ENCODE data around the gene SHISA9. TPM values are rescaled to one million over a fixed set of nuclear protein-coding genes. Genes with fewer than 3 reads are reported as not detected.

Gene SHISA9
- total and polyA plus RNA-seq, 2 donors from 2014 or later = 0.95 to 2.8 TPM

GRCh38 chr16:13102401-13102800 lies 201.0 kb downstream of the SHISA9 start:
- FAIRE-seq (no peak), DNase-seq (no peak)
- Histone ChIP-seq H3K9me3 (ENCODE audit: control insufficient read depth in 2 of 3, insufficient read depth in 1 of 3, low read length in 3 of 3) (no peaks in the 10 kb centered on the region), H3K27me3 (ENCODE audit: control insufficient read depth, insufficient read depth, low read length) (no peaks in the 10 kb centered on the region), H3K4me1 (ENCODE audit: control insufficient read depth in 2 of 3, insufficient read depth in 2 of 3, low read depth in 1 of 3, low read length in 3 of 3) (no peaks in the 10 kb centered on the region), H3K9ac (ENCODE audit: low read length in 3 of 3) (no peak overlapping the region), H3K4me3 (ENCODE audit: low read length in 3 of 3) (no peak overlapping the region), H3K27ac (ENCODE audit: low read depth in 2 of 2, low read length in 2 of 2) (no peak overlapping the region), H3K36me3 (ENCODE audit: control insufficient read depth in 2 of 3, insufficient read depth in 3 of 3, low read length in 3 of 3) (no peaks in the 10 kb centered on the region)
- TF ChIP-seq, protein P1, sequence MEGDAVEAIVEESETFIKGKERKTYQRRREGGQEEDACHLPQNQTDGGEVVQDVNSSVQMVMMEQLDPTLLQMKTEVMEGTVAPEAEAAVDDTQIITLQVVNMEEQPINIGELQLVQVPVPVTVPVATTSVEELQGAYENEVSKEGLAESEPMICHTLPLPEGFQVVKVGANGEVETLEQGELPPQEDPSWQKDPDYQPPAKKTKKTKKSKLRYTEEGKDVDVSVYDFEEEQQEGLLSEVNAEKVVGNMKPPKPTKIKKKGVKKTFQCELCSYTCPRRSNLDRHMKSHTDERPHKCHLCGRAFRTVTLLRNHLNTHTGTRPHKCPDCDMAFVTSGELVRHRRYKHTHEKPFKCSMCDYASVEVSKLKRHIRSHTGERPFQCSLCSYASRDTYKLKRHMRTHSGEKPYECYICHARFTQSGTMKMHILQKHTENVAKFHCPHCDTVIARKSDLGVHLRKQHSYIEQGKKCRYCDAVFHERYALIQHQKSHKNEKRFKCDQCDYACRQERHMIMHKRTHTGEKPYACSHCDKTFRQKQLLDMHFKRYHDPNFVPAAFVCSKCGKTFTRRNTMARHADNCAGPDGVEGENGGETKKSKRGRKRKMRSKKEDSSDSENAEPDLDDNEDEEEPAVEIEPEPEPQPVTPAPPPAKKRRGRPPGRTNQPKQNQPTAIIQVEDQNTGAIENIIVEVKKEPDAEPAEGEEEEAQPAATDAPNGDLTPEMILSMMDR (IDR thresholded peaks at IDR 0.05; ENCODE audit: borderline replicate concordance, extremely low read depth, insufficient read depth) = no peak
- intact Hi-C loops (cut with DNase I) = no loop called here

- TF ChIP-seq, protein P1 (IDR thresholded peaks at IDR 0.05; ENCODE audit: borderline replicate concordance, extremely low read depth, insufficient read depth) = no peak
- Histone ChIP-seq H3K4me1 (ENCODE audit: control insufficient read depth in 2 of 3, insufficient read depth in 2 of 3, low read depth in 1 of 3, low read length in 3 of 3) (no peaks in the 10 kb centered on the region), H3K9ac (ENCODE audit: low read length in 3 of 3) (no peak overlapping the region), H3K27me3 (ENCODE audit: control insufficient read depth, insufficient read depth, low read length) (no peaks in the 10 kb centered on the region), H3K27ac (ENCODE audit: low read depth in 2 of 2, low read length in 2 of 2) (no peak overlapping the region), H3K9me3 (ENCODE audit: control insufficient read depth in 2 of 3, insufficient read depth in 1 of 3, low read length in 3 of 3) (no peaks in the 10 kb centered on the region), H3K36me3 (ENCODE audit: control insufficient read depth in 2 of 3, insufficient read depth in 3 of 3, low read length in 3 of 3) (no peaks in the 10 kb centered on the region), H3K4me3 (ENCODE audit: low read length in 3 of 3) (no peak overlapping the region)
- intact Hi-C loops (cut with DNase I) = no loop called here
- DNase-seq = no peak
- no peak for FAIRE-seq
These were observed 202.6 kb downstream of the SHISA9 start for GRCh38 chr16:13103831-13104530.

DNA sequence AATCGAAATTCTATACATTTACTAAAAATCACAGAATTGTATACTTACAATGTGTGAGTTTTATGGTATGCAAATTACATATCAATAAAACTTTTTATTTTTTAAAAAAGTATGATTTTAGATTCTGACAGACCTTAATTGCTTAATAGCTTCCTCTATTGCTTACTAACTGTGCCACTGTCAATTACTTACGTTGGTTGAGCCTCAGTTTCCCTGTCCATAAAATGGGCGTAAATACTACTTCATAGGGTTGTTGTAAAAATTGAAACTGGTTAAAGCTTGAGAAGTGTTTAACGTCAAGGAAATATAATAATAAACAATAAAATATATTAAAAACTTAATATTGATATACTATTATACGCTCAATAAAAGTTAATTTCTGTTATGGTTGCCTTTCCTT lies 203.4 kb downstream of the SHISA9 start:
- Histone ChIP-seq H3K9me3 (ENCODE audit: control insufficient read depth in 2 of 3, insufficient read depth in 1 of 3, low read length in 3 of 3) (no peaks in the 10 kb centered on the region), H3K9ac (ENCODE audit: low read length in 3 of 3) (no peak overlapping the region), H3K4me3 (ENCODE audit: low read length in 3 of 3) (no peak overlapping the region), H3K27ac (ENCODE audit: low read depth in 2 of 2, low read length in 2 of 2) (no peak overlapping the region), H3K36me3 (ENCODE audit: control insufficient read depth in 2 of 3, insufficient read depth in 3 of 3, low read length in 3 of 3) (no peaks in the 10 kb centered on the region), H3K4me1 (ENCODE audit: control insufficient read depth in 2 of 3, insufficient read depth in 2 of 3, low read depth in 1 of 3, low read length in 3 of 3) (peaks cover 0 to 6% (median 0%) of the 10 kb centered on the region in 3 donors), H3K27me3 (ENCODE audit: control insufficient read depth, insufficient read depth, low read length) (no peaks in the 10 kb centered on the region)
- DNase-seq (no peak), FAIRE-seq (no peak)
- TF ChIP-seq, protein P1 (IDR thresholded peaks at IDR 0.05; ENCODE audit: borderline replicate concordance, extremely low read depth, insufficient read depth) = no peak
- intact Hi-C loops (cut with DNase I) = no loop called here

Data from kidney (tissue), 14 donors.